Posterior vena cava (tissue), 2 donors: Measurements from ENCODE around the gene STXBP5. TPM values are rescaled to one million over a fixed set of nuclear protein-coding genes. Genes with fewer than 3 reads are reported as not detected.
"Not testable (repeated sequence)": the region's sequence is repeated elsewhere in the genome, so short reads cannot be mapped to it uniquely, and the experiment has no call there.

Source experiments
- DNase-seq: peaks from one replicate; pipeline ENCODE4 v3.0.0-alpha.2; 2020; ENCODE audit warnings: low spot score
- intact Hi-C, 2 donors: fragments of 100-400 bp; cut with DNase I; formaldehyde crosslinking; loops; one replicate each; pipeline versions ENCODE4 v1.14.1 to v1.14.2; 2022 to 2023
- total RNA-seq, 2 donors: library from RNA; stranded (reverse); fragmentation: NEBNext Ultra II Directional; extraction: Animal tissue kit (Norgen Biotek cat#: 25700); gene quantifications; one replicate each; pipeline ENCODE4 v1.2.1, GENCODE V29; 2021
- donor health status: DM: yes; HTN: yes; CAD: no.
- donor health status: DM: yes; HTN: yes; CAD: no.

Gene STXBP5
- total RNA-seq, 2 donors from 2014 or later = 21.6 to 30.0 TPM

DNA sequence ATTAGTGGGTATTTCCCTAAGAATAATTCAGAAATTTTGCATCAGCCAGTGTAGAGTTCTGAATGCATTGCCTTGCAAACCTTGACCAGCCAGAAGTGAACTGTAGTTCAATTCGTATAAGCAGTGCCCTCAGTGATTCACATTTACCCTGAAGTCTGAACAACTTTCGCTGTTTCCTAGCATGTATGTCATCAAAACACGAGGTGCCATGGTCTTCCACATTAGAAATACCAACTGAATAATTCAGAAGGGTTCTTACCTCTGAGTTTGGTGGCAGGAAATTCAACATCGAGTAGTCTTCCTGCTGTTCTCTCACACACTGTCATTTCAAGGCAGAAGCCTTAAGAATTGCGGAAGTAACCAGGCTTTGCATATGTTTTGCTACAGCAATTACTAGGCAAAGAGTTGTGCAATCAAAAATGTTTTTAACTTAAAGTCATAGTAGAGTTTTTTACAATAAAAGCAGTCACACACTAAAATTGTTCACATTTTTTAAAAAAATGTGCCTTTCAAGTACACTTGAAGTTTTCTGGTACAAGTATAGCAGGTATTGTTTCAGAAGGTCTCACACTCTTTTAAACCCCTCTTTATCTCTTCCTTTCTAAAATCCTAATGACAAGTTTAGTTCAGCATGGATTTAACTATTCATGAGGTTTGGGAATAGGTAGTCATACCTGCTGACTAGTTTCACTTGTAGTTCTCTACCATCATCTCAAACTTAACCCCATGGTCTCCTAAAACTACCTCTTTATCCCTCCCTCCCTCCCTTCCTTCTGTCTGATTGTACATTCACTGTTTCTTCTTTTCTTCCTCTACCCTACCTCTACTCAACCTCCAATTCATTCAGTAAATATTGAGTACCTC lies 118.3 kb downstream of the STXBP5 start:
- intact Hi-C loops = no loop called here
- DNase-seq = no peak

DNA sequence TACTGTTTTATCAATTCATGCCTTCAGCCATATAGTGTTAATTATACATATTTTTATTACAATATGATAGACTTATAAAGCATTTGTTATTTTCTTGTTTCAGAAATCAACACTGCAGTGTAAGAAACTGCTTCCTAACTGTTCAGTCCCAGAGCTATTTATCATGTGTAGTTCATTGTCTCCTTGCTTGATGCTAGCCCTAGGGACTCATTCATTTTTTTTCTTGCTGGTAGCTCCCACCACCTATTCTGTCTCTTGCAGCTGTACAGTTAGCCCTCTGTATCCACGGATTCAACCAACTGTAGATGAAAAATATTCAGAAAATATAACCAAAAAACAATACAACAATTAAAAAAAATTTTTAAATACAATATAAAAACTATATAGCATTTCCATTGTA lies 121.3 kb downstream of the STXBP5 start:
- no peak for DNase-seq
- intact Hi-C loops = no loop called here

GRCh38 chr6:147331401-147331800 lies 127.2 kb downstream of the STXBP5 start:
- no peak for DNase-seq
- intact Hi-C loops = no loop called here

- intact Hi-C loops = no loop called here
- DNase-seq = no peak
Observed at GRCh38 chr6:147337921-147338320, 133.7 kb downstream of the STXBP5 start.

- no peak for DNase-seq
- intact Hi-C loops = no loop called here
Observed at GRCh38 chr6:147341486-147341885, 137.3 kb downstream of the STXBP5 start.

DNA sequence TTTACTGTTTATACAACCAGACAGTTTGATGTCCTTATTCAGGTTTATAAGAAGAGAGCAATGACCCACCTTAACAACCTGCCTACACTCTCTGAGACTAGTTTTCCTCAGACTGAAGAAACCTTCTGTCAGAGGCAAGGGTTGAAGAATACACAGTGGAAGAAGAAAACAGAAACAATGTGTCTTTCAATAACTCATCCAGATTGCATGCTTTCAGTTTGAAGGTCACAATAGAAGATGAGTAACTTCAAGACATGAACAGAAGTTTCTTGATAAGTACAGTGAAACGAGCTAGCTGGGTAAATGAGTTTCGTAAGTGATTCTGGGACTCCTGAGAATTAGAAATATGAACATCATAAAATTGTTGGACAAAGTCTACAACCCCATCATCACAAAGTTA lies 141.7 kb downstream of the STXBP5 start:
- intact Hi-C loops = no loop called here
- DNase-seq = no peak

DNA sequence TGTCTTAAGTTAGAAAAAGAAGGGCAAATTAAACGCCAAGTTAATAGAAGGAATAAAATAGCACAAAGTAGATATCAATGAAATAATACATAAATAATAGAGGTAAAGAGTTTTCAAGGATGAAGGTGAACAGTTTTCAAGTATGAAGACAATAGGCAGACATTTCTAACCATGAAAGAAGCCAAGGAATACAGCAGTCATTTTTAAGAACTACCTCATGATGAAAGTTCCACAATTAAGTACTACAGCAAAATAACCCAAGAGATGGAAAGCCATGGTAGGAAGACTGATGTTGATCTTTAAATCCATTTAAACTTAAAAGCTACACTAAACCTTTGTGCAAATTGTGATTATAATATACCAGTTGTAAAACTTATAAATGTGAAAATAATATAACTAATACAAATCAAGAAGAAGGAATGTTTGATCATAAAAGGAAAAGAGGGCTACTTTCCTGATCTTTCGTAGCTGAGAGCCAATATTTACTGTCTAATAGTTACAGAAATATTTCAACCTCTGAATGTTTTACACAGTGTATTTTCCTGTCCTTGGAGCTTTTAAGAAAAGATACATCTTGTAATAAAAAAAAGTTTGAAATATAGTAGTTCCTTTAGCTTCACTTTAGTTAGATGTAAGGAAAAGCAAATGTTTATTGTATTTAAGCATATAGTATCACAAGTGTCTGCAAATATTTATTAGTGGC lies 143.1 kb downstream of the STXBP5 start:
- intact Hi-C loops = no loop called here
- DNase-seq = no peak

DNA sequence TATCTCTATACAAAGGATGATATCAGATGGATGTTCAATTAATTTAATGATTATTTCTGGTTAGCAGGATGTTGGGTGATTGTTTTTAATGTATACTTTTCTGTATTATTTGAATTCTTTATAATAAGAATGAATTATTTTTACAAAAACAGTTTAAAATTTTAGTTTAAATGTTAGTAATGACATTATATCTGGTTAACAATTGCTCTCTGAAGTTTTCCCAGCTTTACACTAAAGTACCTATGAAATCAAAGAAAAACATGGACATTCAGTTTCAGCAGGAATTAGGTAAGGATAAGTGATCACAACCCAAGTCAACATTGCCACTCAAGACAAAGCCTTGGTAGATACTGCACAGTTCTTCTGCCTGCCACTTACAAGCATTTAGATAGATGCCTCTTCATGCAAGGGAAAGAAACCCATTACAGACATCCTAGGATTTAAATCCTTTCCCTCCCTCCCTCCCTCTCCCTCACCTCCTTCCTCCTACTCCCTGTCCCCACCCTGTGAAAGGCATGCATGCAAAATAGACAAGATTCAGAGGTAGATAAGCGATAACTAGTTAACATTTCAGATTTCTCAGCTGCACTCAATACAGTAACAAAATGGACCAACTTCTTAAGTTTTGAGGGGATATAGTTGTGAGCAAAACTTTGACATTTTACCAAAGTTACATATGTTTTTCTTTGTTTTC lies 143.8 kb downstream of the STXBP5 start:
- no peak for DNase-seq
- intact Hi-C loops = no loop called here

- DNase-seq = no peak
- intact Hi-C loops = no loop called here
Observed at GRCh38 chr6:147361311-147361981, 157.2 kb downstream of the STXBP5 start.

GRCh38 chr6:147366290-147366689 lies 162.1 kb downstream of the STXBP5 start:
- intact Hi-C loops = no loop called here
- DNase-seq = no peak

- intact Hi-C loops = no loop called here
- no peak for DNase-seq
Observed at GRCh38 chr6:147371325-147371724, 167.1 kb downstream of the STXBP5 start.

- intact Hi-C loops = no loop called here
- no peak for DNase-seq
Observed at GRCh38 chr6:147372806-147373205, 168.6 kb downstream of the STXBP5 start.

GRCh38 chr6:147378819-147379218 lies 174.6 kb downstream of the STXBP5 start:
- intact Hi-C loops = no loop called here
- DNase-seq = no peak

DNA sequence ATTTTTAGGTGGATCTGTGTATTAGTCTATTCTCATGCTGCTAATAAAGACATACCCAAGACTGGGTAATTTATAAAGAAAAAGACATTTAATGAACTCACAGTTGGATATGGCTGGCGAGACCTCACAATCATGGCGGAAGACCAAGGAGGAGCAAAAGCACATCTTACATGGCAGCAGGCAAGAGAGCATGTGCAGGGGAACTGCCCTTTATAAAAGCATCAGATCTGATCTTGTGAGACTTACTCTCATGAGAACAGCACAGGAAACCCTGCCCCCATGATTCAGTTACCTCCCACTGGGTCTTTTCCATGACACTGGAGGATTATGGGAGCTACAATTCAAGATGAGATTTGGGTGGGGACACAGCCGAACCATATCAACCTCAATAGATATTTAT lies 176.6 kb downstream of the STXBP5 start:
- DNase-seq, intact Hi-C loops: not testable (repeated sequence)

- intact Hi-C loops = no loop called here
Observed at GRCh38 chr6:147381712-147382111, 177.5 kb downstream of the STXBP5 start.

DNA sequence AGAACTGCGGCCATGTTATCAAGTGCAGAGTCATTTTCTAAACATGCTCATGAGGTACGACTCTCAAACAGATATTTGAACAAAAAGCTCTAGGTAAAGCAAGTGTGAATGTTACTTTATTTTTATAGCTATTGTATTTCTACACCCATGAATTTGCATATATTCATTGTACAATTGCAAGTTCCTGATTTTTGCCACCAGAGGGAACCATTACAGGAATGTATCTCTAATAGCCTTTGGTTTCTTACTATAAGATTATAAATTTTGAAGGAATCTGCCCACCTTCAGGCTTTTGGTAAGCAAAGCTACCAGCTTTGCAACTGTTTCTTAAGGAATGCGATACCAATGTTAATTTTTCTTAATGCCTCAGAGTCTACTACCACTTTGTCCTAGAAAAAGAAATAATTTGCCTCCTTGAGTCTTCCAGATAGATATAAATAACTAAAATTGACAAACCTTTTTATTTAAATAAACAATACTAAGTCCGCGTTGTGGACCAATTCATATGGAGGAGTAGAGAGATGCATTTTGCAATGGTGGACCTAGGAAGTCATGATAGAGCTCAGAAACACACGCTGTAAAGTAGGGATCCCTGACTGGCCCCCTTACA lies 178.8 kb downstream of the STXBP5 start:
- intact Hi-C loops = no loop called here
- DNase-seq = no peak

More at GRCh38 chr6:147381712-147382111, 177.5 kb downstream of the STXBP5 start:
- DNase-seq = no peak

DNA sequence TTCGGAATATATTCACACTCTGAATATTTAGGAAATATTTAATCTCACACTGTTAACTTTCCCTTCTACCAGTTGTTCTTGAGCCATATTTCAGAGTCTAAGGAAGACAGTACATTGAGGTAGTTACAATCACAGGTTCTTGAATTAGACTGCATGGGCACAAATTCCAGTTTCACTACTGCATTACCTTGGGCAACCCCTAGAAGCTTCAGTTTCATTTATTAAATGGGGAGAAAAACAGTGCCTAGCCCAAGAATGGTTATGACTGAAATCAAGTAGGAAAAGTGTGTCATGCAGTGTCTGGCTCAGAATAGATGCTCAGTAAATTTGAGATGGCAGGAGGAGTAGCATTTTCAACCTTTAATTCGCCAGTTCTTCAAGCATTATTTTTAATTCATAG lies 179.8 kb downstream of the STXBP5 start:
- no peak for DNase-seq
- intact Hi-C loops = no loop called here

- intact Hi-C loops = no loop called here
- DNase-seq = no peak
Observed at GRCh38 chr6:147384737-147385710, 180.8 kb downstream of the STXBP5 start.
